ENCODE measurements around the gene SRRM3. TPM values are rescaled to one million over a fixed set of nuclear protein-coding genes. Genes with fewer than 3 reads are reported as not detected.
"Not testable (repeated sequence)": the region's sequence is repeated elsewhere in the genome, so short reads cannot be mapped to it uniquely, and the experiment has no call there.

SRRM3 gene
- total and polyA plus RNA-seq, 11 donors = 1.6 to 28.5 (median 6.5) TPM

DNA sequence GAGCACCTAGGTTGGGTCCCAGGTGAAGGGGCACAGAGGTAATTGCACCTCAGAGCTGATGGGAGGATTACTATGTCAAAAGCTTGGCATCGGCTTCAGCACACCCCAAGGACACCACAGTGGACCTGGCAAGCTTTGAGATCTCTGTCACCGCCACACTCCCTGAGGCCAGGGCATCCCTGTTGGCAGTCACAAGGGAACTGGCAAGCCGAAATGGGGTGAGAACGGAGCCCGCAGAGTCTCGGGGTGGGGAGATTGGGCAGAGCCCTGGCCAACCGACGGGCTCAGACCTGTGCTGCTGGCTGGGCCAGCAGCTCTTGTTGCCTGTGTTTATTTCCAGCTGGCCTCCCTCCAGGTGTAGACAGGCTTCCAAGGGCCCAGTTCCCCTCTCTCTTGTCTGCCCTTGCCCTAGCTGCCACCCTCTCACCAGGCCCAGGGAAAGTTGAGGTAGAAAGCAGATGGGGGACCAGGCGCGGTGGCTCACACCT is 103.2 kb downstream of the SRRM3 start:
- Histone ChIP-seq H3K36me3 (peaks cover 0 to 14% (median 8%) of the 10 kb centered on the region in 9 donors), H3K9me3 (no peaks in the 10 kb centered on the region), H3K4me1 (peaks cover 3 to 46% (median 34%) of the 10 kb centered on the region in 12 donors), H3K4me3 (peak overlapping the region in 9 of 12 donors; percentile 82 to 99 (median 96)), H3K27me3 (no peaks in the 10 kb centered on the region), H3K27ac (peak overlapping the region; percentile 79 to 100 (median 100))
- TF ChIP-seq POLR2A (IDR thresholded peaks at IDR 0.05) = peak in 1 of 2 donors; percentile 18
- TF ChIP-seq, protein P1, sequence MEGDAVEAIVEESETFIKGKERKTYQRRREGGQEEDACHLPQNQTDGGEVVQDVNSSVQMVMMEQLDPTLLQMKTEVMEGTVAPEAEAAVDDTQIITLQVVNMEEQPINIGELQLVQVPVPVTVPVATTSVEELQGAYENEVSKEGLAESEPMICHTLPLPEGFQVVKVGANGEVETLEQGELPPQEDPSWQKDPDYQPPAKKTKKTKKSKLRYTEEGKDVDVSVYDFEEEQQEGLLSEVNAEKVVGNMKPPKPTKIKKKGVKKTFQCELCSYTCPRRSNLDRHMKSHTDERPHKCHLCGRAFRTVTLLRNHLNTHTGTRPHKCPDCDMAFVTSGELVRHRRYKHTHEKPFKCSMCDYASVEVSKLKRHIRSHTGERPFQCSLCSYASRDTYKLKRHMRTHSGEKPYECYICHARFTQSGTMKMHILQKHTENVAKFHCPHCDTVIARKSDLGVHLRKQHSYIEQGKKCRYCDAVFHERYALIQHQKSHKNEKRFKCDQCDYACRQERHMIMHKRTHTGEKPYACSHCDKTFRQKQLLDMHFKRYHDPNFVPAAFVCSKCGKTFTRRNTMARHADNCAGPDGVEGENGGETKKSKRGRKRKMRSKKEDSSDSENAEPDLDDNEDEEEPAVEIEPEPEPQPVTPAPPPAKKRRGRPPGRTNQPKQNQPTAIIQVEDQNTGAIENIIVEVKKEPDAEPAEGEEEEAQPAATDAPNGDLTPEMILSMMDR (IDR thresholded peaks at IDR 0.05) = no peak
- ATAC-seq (peak; percentile 53 to 73 (median 69)), DNase-seq (peak; percentile 84 to 92 (median 87))
- intact Hi-C loops (cut with DNase I) = no loop called here
- WGBS, 4 donors = 38 to 61% (median 44%) methylated on average over 8 to 10 of the region's 10 CpGs

DNA sequence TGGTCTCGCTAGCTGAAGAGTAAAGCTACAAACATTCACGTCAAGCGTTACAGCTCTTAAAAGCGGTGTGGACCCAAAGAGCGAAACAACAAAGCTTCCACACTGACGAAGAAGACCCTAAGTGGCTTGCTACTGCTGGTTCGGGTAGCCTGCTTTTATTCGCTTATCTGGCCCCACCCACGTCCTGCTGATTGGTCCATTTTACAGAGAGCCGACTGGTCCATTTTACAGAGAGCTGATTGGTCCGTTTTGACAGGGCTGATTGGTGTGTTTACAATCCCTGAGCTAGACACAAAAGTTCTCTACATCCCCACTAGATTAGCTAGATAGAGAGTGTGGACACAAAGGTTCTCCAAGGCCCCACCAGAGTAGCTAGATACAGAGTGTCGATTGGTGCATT is 107.2 kb downstream of the SRRM3 start:
- peaks cover 0 to 51% (median 35%) of the 10 kb centered on the region in 12 donors for H3K4me1 ChIP-seq
- H3K4me3 ChIP-seq; ATAC-seq; H3K9me3 ChIP-seq; DNase-seq; H3K27me3 ChIP-seq; intact Hi-C loops (cut with DNase I): not testable (repeated sequence)
- peak overlapping the region in 1 of 12 donors; percentile 100 for H3K27ac ChIP-seq
- H3K36me3 ChIP-seq = peaks cover 0 to 12% (median 8%) of the 10 kb centered on the region in 9 donors
- 87 to 95% (median 93%) methylated on average over 12 of the region's 12 CpGs for WGBS, 4 donors

DNA sequence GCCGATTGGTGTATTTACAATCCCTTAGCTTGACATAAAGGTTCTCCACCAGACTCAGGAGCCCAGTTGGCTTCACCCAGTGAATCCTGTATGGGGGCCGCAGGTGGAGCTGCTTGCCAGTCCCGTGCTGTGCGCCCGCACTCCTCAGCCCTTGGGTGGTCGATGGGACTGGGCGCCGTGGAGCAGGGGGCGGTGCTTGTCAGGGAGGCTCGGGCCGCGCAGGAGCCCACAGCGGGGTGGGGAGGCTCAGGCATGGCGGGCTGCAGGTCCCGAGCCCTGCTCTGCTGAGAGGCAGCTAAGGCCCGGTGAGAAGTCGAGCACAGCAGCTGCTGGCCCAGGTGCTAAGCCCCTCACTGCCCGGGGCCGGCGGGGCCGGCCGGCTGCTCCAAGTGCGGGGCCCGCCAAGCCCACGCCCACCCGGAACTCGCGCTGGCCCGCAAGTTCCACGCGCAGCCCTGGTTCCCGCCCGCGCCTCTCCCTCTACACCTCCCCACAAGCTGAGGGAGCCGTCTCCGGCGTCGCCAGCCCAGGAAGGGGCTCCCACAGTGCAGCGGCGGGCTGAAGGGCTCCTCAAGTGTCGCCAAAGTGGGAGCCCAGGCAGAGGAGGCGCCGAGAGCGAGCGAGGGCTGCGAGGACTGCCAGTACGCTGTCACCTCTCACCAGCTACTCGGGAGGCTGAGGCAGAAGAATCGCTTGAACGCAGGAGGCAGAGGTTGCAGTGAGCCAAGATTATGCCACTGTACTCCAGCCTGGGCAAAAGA is 107.8 kb downstream of the SRRM3 start:
- intact Hi-C loops (cut with DNase I); H3K9me3 ChIP-seq; H3K36me3 ChIP-seq; ATAC-seq; H3K4me3 ChIP-seq; H3K27ac ChIP-seq; H3K27me3 ChIP-seq: not testable (repeated sequence)
- 92 to 98% (median 97%) methylated on average over 26 to 50 of the region's 50 CpGs for WGBS, 4 donors
- H3K4me1 ChIP-seq = peaks cover 0 to 48% (median 31%) of the 10 kb centered on the region in 12 donors
- peak in 1 of 5 donors; percentile 56 for DNase-seq

DNA sequence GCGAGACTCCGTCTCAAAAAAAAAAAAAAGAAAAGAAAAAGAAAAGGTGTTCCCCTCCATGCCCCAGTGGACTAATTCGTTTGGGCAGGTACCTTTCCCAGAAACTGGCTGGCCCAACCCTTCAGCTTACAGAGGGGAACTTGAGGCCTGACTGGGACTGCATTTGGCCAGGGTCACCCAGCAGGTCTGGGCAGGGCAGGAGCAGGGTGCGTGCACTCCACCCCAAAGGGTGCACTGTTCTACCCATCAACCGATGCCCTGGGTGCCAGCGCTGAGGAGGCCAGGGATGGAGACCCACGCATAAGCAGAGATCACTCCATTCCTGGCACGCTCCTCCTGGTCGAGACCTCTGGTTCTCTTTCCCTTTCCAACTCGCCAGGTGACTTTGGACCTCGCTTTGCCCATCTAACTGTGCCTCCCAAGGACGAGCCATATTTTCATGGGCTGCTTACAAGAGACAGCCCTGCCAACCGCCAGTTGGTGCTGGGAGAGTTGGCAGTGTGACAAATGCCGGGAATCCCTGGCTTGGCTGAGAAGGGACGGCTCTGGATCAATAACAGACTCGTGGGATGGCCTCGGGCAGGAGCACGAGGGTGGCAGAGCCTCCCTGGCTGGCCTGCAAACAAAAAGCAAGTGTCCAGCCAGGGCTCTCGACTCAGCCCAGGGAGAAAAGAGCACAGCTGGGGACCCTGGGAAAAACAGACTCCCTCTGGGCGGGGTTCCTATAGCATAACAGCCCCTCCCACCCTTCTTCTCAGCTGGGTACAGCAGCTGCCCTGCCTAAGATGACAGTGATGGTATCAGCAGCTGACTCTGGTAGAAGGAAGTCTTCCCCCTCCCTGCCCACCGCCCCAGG is 108.6 kb downstream of the SRRM3 start:
- no peaks in the 10 kb centered on the region for H3K36me3 ChIP-seq
- peak overlapping the region in 7 of 12 donors; percentile 8 to 80 (median 41) for H3K27ac ChIP-seq
- peaks cover 0 to 40% (median 24%) of the 10 kb centered on the region in 12 donors for H3K4me1 ChIP-seq
- intact Hi-C loops (cut with DNase I) = no loop called here
- H3K9me3 ChIP-seq = no peaks in the 10 kb centered on the region
- no peaks in the 10 kb centered on the region for H3K27me3 ChIP-seq
- 57 to 64% (median 63%) methylated on average over 20 to 21 of the region's 21 CpGs for WGBS, 4 donors
- DNase-seq (peak in 1 of 5 donors; percentile 66), ATAC-seq (no peak)
- TF ChIP-seq POLR2A (IDR thresholded peaks at IDR 0.05) = no peak
- TF ChIP-seq, protein P1 (IDR thresholded peaks at IDR 0.05) = no peak
- no peak overlapping the region for H3K4me3 ChIP-seq

DNA sequence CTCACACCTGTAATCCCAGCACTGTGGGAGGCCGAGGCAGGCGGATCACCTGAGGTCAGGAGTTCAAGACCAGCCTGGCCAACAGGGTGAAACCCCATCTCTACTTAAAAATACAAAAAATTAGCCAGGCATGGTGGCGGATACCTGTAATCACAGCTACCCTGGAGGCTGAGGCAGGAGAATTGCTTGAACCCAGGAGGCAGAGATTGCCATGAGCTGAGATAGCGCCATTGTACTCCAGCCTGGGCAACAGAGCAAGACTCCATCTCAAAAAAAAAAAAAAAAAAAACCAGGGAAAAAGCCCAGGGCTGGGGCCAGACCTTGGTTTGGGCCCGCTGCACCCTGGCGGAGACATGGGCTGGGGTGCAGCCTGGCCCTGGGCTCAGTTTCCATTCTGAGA is 110.1 kb downstream of the SRRM3 start:
- 92 to 98% (median 96%) methylated on average over 6 of the region's 6 CpGs for WGBS, 4 donors
- H3K27ac ChIP-seq = peak overlapping the region in 1 of 12 donors; percentile 5
- H3K27me3 ChIP-seq, H3K36me3 ChIP-seq, ATAC-seq, H3K4me3 ChIP-seq, H3K9me3 ChIP-seq: not testable (repeated sequence)
- peaks cover 0 to 25% (median 11%) of the 10 kb centered on the region in 12 donors for H3K4me1 ChIP-seq
- intact Hi-C loops (cut with DNase I) = loop anchor here in 2 of 10 donors (2.0 kb wide), 2 partner anchors 21 to 133 kb away; no protein-coding TSS in a partner anchor
- peak in 2 of 5 donors; percentile 10 to 27 for DNase-seq

Measured in heart left ventricle (tissue), 16 donors.